ENCODE results near the gene RBBP8. TPM values are rescaled to one million over a fixed set of nuclear protein-coding genes. Genes with fewer than 3 reads are reported as not detected.

Gene RBBP8
- total and polyA plus RNA-seq, 8 donors: 6.4 to 54.0 (median 30.1) TPM

DNA sequence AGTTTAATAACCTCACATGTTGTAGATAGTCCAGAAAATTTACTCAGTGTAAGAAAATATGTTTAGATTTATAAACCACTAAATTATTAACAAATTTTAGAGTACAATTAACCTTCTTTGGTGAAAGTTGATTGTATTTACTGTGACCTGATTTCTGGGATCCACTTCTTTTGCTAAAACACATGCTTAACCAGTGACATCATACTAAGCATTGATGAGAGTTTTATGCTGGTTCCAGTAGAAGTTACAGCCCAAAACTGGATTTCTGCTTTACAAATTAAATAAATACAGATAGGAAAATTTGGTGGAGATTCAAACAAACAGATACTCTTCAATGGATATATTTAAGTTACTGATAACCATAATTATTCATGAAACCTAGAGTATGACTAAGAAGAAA, 40.9 kb downstream of the RBBP8 start:
- H3K9me3 ChIP-seq: no peaks in the 10 kb centered on the region
- peaks cover 0 to 9% (median 2%) of the 10 kb centered on the region in 4 donors for H3K4me1 ChIP-seq
- DNase-seq: no peak
- intact Hi-C loops (cut with DNase I; ENCODE audit: low total_unique reads): no loop called here
- TF ChIP-seq POLR2AphosphoS5 (IDR thresholded peaks at IDR 0.05) (no peak), POLR2A (IDR thresholded peaks at IDR 0.05) (no peak), EP300 (IDR thresholded peaks at IDR 0.05) (no peak)
- TF ChIP-seq, protein P1, sequence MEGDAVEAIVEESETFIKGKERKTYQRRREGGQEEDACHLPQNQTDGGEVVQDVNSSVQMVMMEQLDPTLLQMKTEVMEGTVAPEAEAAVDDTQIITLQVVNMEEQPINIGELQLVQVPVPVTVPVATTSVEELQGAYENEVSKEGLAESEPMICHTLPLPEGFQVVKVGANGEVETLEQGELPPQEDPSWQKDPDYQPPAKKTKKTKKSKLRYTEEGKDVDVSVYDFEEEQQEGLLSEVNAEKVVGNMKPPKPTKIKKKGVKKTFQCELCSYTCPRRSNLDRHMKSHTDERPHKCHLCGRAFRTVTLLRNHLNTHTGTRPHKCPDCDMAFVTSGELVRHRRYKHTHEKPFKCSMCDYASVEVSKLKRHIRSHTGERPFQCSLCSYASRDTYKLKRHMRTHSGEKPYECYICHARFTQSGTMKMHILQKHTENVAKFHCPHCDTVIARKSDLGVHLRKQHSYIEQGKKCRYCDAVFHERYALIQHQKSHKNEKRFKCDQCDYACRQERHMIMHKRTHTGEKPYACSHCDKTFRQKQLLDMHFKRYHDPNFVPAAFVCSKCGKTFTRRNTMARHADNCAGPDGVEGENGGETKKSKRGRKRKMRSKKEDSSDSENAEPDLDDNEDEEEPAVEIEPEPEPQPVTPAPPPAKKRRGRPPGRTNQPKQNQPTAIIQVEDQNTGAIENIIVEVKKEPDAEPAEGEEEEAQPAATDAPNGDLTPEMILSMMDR (IDR thresholded peaks at IDR 0.05): no peak
- H3K27ac ChIP-seq: no peak overlapping the region
- no peaks in the 10 kb centered on the region for H3K27me3 ChIP-seq
- no peak overlapping the region for H3K4me3 ChIP-seq
- peaks cover 0 to 19% (median 0%) of the 10 kb centered on the region in 4 donors for H3K36me3 ChIP-seq

DNA sequence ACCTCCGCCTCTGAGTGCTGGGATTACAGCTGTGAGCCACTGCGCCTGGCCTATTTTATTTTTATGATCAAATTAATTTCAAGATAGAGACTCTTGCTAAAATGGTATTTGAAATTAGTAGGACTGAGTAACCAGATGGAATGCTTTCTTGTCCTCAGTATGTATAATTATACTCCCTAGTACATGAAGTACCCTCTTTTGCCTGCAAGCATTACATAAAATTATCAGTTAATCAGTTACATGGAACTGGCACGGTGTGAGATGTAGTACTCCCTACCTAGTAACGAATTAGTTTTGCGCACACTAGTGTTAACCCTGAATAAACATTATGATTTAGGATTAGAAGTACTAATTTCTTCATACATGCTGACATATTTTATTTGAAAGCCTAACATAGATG, 41.6 kb downstream of the RBBP8 start:
- no peaks in the 10 kb centered on the region for H3K9me3 ChIP-seq
- peaks cover 0 to 9% (median 2%) of the 10 kb centered on the region in 4 donors for H3K4me1 ChIP-seq
- H3K4me3 ChIP-seq: no peak overlapping the region
- TF ChIP-seq EP300 (IDR thresholded peaks at IDR 0.05): no peak
- TF ChIP-seq, protein P1 (IDR thresholded peaks at IDR 0.05): no peak
- TF ChIP-seq POLR2A (IDR thresholded peaks at IDR 0.05): no peak
- no peak for TF ChIP-seq POLR2AphosphoS5 (IDR thresholded peaks at IDR 0.05)
- no peaks in the 10 kb centered on the region for H3K27me3 ChIP-seq
- peak in 1 of 2 donors; percentile 13 for DNase-seq
- H3K27ac ChIP-seq: no peak overlapping the region
- H3K36me3 ChIP-seq: peaks cover 0 to 15% (median 0%) of the 10 kb centered on the region in 4 donors
- intact Hi-C loops (cut with DNase I; ENCODE audit: low total_unique reads): no loop called here
- 70 to 87% (median 81%) methylated on average over 5 of the region's 5 CpGs for WGBS, 5 donors

DNA sequence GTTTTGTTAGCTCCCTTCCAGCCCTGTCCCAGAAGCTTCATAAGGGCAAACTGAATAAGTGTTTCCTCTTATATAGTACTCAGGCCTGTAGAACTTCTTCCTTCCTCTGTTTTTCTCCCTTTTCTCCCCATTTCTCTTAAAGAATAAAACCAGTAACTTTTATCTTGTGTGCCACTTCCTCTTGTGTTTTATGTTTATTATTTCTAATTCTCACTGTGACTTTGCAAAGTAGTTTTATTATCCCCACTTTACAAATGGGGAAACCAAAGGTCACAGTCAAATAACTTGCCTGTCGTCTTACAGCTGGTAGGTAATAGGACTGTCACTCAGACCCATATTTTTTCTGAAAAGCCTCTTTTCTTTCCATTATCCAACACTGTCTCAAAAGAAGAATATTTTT, 42.4 kb downstream of the RBBP8 start:
- no peaks in the 10 kb centered on the region for H3K9me3 ChIP-seq
- WGBS, 5 donors: 78 to 88% (median 83%) methylated on average over 1 of the region's 1 CpG
- intact Hi-C loops (cut with DNase I; ENCODE audit: low total_unique reads): no loop called here
- H3K27me3 ChIP-seq: no peaks in the 10 kb centered on the region
- peaks cover 0 to 10% (median 0%) of the 10 kb centered on the region in 4 donors for H3K36me3 ChIP-seq
- DNase-seq: no peak
- peaks cover 0 to 9% (median 2%) of the 10 kb centered on the region in 4 donors for H3K4me1 ChIP-seq
- no peak overlapping the region for H3K4me3 ChIP-seq
- no peak overlapping the region for H3K27ac ChIP-seq
- TF ChIP-seq POLR2AphosphoS5 (IDR thresholded peaks at IDR 0.05): no peak
- TF ChIP-seq, protein P1 (IDR thresholded peaks at IDR 0.05): no peak
- TF ChIP-seq POLR2A (IDR thresholded peaks at IDR 0.05): no peak
- no peak for TF ChIP-seq EP300 (IDR thresholded peaks at IDR 0.05)

DNA sequence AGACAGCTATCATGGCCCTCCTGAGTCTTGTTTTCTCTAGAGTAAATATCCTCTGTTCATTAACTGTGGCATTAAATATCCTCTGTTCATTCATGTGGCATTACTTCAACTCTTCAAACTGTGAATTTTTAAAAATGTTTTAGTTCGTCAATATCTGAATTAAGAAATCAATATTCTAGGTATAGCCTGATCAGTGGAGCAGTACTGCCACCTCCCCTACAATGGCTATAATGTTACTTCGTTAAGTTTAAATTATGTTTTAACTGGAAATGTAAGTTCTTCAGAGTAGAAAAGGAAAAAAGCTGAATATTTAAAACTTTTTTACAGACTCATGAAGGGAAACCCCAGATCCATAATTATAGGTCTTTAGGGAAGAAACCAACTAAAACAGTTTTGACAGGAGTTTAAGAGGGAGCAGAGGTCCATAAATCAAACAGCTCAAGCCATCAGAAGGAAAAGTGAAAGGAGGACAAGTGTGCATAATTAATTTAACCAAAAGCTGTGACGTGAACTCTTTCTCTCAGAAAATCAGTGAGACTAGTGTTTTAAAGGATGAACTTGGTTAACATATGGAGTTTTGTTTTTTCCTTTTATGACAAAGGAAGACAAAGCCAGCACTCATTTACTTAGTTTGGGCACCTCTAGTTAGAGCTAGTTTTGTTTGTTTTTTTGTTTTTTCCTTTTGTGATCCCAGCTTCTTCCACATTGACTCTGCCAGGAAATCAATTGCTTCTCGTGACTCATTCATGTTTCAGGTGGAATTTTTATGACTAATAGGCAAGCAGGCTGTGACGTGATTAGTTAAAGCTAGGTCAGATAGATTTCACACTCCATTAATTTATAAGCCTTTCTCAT, 44.9 kb downstream of the RBBP8 start:
- WGBS, 5 donors: 56 to 63% (median 61%) methylated on average over 5 of the region's 5 CpGs
- intact Hi-C loops (cut with DNase I; ENCODE audit: low total_unique reads): no loop called here
- Histone ChIP-seq H3K4me1 (peaks cover 0 to 9% (median 2%) of the 10 kb centered on the region in 4 donors), H3K4me3 (no peak overlapping the region), H3K36me3 (peaks cover 0 to 8% (median 0%) of the 10 kb centered on the region in 4 donors), H3K27me3 (no peaks in the 10 kb centered on the region), H3K27ac (peak overlapping the region in 3 of 5 donors; percentile 20 to 62 (median 32)), H3K9me3 (no peaks in the 10 kb centered on the region)
- TF ChIP-seq EP300 (IDR thresholded peaks at IDR 0.05): no peak
- TF ChIP-seq, protein P1 (IDR thresholded peaks at IDR 0.05): no peak
- TF ChIP-seq POLR2A (IDR thresholded peaks at IDR 0.05): no peak
- TF ChIP-seq POLR2AphosphoS5 (IDR thresholded peaks at IDR 0.05): no peak
- DNase-seq: peak in 1 of 2 donors; percentile 63

All from stomach (tissue), 9 donors.